CD4-positive, alpha-beta T cell treated with Interleukin-17A for 1 hour (primary cell): Measurements from ENCODE around the gene OSBPL8.

Source experiments
- DNase-seq: peaks from one replicate; pipeline ENCODE4 v3.0.0-alpha.2; 2020

Gene OSBPL8

DNA sequence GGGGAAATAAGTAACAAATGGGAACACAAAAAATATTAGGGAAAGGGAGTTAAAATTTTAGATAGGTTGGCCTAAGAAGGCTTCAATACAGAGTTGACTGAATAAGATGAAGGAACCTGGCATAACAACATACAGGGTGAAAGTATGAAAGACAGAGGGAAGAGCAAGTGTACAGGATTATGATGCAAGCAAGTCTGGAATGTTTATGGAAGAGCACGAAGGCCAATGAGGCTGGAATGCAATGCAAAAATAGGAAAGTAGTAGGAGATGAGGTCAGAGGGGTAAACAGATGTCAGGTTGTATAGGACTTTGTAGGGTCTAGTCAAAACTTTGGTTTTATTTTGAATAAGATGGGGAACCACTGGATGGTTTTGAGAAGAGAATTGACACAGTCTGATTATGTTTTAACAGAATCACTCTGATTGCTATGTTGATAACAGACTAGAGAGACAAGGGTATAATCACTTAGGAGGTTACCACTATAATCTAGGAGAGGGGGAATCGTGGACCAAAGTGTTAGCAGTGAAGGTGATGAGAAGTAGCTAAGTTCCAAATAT, 96.8 kb downstream of the OSBPL8 start:
- no peak for DNase-seq

DNA sequence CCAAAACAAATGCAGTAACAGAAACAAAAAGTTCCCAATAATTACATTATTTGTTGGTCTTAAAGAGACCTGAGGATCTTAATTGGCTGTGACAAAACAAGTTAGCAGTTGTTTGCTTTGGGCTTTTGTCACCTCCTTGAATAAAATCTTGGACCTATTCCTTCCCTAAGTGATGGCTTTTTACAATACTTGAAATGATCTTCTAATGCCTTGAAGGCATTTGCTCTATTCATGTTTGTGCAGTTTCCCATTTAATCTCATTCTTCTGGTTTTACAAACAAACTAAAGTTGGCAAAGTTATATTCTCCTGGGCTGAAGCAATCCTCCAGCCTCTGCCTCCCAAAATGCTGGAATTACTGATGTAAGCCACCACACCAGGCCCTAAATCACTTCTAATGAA, 98.8 kb downstream of the OSBPL8 start:
- DNase-seq = no peak

DNA sequence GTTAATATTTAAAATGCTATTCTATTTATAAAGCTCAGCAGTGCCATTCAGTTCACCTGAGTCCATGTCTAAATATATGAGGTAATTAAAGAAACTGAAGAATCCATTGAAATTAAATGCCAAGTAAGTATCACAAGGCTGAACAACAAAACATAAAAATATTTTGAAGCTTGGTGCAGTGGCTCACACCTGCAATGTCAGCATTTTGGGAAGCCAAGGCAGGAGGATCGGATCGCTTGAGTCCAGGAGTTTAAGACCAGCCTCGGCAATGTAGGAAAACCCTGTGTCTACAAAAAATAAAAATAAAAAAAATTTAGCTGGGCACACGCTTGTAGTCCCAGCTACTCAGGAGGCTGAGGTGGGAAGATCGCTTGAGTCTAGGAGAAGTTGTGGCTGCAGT, 101.8 kb downstream of the OSBPL8 start:
- no peak for DNase-seq

DNA sequence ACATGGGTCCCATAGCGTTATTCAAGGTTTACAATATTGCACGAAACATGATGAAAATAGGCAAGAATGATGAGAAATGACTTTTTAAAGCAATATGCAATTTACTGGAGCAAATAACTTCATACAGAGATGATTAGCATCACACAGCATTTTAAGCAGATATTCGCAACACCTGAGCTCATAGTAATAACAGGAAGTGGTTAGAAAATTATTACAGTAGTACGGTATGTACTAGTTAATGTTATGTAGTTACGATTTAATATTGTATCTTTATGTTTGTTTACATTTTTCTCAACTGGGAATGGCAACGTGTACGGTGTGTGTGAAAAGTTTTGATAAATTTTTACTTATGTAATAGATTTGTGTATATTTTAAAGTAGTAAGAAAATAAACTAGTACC, 102.6 kb downstream of the OSBPL8 start:
- DNase-seq = peak; percentile 49

DNA sequence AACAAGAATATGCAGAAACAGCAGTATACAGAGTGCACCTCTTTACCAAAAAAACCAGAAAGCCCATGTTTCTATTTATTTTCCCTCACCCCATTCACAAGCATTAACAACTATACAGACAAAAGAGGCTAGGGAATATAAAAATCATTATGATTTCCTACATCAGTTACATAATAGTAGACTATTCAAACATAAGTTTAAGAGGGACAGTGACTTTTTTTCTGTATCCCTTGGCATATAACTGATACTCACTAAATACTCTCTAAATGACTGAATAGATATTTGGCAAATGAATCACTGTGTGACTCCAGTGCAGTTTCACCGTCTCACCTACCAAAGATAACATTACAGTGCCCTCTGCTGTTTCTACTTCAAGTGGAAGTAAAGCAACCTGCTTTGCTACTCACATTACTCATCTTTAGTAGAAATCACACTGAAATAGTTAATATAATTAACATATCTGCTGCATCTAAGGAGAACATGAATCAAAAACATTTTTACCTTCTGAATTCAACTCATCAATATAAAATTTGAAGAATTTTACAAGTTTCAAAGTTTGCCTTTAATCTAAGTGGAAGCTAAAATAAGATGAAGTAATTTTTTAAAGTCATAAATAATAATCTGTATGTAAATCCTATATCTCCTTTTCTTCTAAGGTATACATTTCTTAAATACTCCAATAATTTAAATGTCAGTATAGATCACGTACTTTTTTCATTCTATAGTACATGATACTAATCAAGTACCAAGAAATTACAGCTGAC, 103.8 kb downstream of the OSBPL8 start:
- peak; percentile 70 for DNase-seq

DNA sequence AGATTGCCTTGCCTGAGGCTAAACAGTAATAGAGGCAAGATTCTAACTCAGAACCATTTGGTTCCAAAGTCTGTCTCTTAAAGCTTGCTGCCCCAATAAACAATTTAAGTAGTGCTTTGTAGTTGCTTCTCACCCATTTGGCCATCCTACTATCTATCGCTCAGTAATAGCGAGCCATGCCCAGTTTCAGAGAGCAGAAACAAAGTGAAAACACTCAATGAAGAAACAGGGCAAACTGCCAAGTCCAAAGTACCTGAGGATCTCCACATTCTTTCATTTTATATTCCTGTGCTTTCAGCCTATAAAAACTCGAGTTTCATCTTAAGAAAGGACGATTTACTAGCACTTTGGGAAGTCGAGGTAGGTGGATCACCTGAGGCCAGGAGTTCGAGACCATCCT, 108.0 kb downstream of the OSBPL8 start:
- DNase-seq = no peak

DNA sequence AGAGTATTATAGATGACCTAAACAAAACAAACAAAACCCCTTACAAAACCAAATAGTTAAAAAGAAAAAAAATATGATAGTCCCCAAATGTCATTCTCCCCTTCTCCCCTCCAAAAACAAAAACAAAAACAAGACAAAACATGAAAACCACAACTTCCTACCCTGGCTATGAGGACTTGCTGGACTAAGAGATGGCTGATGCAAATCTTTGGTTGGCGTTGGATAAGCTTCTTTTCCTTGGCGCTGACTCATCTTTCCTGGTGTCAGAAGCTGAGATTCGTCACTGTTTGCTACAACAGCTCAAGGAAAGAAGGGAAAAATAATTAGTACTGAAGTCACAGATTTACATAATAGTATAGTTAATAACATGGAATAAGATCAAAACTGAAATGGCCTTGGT, 108.9 kb downstream of the OSBPL8 start:
- DNase-seq = no peak

DNA sequence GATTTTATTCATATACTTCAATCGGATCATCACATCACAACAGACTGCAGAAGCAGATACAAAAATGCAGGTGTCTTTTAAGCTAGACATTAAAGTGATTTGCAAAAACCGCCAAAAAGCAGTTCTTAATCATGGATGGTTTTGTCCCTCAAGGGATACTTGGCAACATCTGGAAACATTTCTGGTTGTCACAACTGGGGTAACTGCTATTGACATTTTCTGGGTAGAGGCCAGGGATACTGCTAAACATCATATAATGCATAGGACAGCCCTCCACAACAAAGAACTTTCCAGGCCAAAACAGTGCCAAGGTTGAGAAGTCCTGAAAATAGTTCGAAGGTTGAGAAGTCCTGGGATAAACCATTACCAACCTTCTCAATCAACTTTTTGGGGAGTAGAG, 109.6 kb downstream of the OSBPL8 start:
- no peak for DNase-seq

DNA sequence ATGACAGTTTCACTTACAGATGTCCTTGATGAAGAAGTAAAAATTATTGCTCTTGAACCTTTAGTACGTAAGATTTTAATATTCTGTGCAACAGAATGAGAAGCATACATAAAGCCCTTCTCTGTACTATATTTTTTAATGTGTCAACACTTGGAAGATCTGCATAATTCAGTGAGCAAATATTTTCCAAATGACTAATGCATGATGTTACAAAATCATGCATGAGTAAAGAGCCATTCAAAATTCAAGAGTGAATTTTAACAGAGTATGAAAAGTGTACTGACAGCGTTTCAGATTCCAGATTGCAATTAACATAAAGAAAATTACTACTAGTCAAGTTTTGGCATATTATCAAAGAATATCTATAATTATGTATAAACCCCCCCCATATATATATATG, 110.0 kb downstream of the OSBPL8 start:
- DNase-seq = no peak

DNA sequence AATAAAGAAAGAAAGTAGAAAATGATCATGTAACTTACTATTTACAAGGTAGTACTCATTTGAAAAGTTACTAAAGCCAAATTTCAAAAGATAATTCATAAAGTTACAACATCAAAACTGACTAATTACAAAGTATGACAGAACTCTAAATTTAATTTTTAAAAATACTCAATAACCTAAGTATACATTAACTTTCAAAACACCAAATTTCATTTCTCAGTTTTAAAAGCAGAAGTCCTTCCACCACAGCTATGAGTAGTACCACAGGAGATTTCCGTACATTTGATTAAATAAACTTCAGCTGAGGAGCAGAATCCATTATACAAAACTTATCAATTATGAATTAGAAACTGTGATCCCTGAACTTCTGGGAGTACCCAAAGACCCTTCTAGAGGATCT, 110.6 kb downstream of the OSBPL8 start:
- no peak for DNase-seq

DNA sequence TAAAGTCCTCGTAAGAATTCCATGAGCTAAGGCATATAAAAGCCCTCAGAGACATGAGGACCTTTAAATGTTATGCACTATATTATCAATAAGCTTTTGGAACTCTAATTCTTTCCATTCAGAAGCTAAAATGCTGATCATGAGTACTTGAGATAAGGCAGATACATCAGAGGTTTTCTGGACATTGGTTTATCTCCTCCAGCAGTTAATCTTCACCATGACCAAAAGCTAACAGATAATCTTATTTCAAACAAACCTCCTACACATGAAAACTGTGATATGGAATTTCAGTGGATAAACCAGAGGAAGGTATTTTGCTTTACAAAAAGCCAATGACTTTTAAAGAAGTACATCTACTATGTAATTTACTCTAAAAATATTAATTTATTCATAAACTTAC, 113.5 kb downstream of the OSBPL8 start:
- DNase-seq = no peak

DNA sequence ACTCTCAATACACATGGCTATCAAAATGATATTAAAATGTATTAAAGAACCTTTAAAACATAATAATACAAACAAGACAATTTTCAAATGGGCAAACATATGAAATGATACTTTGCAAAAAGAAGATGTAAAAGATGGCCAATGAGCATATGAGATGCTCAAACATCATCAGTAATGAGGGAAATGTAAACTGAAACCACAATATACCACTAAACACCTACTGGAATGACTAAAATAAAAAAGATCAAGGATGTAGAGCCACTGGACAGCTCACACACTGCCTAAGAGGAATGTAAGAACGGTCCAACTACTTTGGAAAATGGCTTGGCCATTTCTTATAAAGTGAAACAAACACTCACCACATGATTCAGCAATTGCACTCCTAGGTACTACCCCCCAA, 114.1 kb downstream of the OSBPL8 start:
- no peak for DNase-seq

DNA sequence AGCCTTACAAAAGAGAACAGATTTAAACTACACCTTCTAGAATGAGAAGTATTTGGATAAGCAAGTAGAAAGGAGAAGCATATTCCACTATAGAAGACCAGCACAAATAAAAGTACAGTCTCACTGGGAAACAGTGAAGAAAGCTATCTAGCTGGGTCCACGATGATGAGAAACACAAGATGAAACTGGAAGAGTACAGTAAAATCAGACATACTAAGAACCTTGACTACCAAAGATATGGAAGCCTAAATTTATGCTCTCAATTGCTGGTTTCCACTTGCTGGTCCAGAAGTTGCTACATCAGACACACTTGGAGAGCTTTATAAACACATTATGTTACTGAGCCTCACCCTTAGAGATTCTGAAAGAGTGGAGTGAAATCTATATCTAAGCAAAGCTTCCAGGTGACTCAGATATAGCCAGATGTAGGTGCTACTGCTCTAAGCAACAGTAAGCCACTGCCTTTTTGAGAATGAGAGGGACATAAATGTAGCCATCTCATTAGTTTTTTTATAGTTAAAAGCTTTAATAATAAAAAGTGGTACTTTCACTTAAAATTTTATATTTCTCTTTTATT, 115.1 kb downstream of the OSBPL8 start:
- DNase-seq = no peak

DNA sequence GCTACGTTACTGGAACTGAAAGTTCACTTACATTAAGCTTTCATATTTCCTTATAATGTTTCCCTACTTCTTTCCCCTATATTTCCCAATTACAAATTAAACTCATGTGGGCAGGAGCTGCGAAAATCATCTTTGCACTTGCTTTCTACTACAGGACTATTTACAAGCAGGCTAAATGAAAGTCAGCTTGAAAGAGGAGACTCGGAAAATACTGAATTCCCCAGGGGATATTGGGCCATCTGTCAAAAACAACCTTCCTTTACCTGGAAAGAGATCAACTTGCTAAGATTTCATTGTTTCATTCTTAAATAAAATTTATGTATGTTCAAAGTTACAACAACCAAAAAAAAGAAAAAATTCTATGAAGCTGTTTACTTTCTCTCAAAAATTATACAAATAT, 118.6 kb downstream of the OSBPL8 start:
- DNase-seq = no peak

DNA sequence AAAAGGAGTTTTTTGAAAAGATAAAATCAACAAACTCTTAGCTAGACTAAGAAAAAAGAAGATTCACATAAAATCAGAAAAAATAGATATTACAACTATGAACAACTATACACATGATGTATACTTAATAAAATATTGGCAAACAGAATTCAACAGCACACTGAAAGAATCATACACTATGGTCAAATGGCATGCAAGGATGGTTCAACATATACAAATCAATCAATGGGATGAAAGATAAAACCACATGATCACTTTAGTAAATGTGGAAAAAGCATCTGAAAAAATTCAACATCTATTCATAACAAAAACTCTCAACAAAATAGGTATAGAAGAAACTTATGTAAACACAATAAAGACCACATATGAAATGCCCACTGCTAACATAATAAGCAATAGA, 126.8 kb downstream of the OSBPL8 start:
- no peak for DNase-seq

DNA sequence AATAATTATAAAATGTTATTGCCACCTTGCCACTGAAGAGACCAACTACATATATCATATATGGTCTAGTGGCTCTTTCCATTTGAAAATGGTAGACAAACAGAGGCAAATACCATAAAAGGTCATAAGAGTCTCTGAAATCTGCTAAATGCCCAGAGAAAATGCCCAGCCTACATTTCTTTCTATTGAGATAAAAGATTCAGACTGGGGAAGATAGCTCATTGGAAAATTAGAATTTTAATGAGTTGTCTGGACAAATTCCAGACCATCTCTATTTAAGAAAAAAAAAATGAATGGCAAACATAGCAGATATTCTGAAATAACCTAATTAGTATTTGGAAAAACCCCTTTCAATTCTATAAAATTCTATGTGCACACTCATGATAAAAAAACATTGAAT, 131.5 kb downstream of the OSBPL8 start:
- no peak for DNase-seq

DNA sequence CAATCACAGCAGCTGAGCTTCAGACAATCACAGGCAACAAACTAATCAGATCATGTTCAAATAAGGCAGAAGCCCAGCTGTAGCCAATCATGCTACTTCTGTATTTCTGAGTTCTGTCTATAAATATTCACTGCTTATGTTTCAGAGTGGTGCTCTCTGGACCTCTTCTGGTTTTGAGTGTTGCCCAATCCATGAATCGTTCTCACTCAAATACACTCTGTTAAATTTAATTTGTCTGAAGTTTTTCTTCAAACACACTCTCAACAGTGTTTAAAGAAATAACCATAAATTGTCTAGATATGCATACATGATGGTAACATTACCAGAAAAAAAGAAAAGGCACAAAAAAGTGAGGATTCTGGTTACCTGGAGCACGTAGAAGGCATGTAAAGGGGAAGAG, 133.4 kb downstream of the OSBPL8 start:
- no peak for DNase-seq

DNA sequence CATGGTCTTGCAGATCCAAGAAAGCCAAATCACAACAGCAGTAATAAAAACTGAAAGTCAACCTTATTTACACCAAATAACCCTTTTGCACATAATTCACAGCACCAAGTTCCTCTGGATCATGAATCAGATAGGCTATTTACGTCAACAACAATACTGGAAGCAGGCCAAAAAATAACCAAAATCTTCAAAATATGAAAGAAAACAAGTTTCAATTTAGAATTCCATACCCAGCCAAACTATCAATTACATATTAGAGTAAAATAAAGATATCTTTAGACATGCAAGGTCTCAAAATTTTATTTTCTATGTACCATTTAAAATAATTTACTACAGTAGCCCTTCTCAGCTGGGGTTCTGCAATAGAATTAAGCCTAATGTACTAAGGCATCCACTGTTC, 134.6 kb downstream of the OSBPL8 start:
- DNase-seq = no peak

DNA sequence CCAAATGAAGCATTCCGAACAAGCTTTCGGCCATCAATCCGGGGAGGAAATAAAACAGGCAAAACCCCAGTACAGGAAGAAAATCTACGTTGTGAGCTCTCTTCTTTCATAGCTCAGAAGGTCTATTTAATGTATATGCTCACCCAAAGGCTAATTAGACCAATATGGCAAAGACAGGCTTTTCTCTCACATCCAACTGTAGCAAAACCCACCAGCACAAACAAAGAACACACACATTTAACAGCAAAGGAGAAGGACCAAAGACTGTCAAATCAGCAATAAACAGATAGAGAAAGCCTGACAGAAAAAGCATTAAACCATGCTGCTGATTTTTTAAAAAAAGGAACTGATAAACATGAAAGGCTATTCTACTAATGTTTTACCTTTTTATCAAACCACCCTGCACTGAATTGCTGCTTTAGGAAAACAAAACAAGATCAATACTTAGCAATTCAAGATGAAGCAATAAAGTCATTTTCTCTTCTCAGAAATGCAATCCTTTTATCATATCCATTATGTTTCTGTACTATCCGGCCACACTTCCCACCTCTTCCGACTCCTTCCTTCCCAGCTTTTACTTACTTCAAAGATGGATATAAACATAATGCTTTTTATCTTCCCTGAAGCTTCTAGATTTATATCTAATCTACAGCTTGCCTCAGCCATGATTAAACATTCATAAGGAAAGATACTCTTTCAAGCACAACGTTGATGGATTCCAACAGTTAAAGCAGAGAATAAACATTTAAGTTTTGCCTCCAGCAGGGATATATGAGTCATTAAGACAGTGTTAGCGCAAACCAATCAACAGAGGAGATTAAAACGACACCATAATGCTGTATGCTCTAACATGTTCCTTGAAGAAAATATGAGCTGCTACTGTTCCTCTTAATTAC, 136.8 kb downstream of the OSBPL8 start:
- no peak for DNase-seq

DNA sequence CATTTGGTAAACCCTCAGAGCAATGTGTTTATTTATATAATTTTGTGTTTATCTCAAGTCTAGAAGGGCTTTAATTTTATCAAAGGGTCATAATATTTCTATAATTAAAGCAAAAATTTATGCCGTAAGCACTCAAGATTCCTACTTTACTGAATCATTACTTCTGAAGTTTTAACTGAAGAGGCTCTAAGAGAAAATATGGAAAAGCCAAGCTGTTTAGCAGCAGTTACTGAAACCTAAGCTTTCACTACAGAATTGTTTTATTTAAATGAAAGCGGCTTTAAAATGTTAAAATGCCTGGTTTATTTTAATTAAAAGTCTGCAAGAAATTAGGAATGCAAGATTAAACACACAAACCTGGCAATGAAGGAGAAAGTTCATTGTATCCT, 137.4 kb downstream of the OSBPL8 start:
- DNase-seq = no peak

DNA sequence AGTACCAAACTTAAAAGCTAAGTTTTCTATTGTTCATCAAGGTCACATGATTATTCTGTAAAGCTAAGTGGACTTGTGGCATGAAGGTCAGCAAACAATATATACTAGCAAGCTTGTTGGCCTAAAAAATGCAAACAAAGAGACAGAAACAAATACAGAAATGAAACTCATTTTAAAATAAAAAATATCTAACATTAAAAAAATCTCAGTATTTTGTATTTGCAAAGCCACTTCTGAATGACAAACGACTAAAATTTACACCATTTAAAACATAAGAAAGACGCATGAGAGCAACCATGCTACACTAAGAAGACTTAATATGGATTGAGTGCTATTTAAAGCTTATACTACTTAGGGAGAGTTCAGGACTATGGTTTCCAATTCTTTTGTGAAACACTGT, 138.5 kb downstream of the OSBPL8 start:
- DNase-seq = no peak

DNA sequence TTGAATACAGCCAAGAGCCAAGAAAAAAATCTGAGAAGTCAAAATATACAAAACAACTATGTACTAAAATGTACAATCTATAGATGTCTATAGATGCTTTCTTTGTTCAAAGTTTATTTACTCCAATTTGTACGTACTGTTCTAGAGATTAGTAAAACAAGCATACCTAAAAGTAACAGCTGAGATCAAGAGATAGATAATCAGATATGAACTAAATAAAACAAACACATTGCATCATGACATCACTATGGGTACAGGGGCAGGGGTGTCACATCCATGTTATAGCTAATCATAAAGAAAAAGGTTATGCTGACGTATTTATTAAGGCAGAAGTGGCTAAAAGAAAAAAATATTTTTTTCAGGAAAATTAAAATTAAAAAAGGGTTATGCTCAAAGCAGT, 139.3 kb downstream of the OSBPL8 start:
- DNase-seq = no peak

DNA sequence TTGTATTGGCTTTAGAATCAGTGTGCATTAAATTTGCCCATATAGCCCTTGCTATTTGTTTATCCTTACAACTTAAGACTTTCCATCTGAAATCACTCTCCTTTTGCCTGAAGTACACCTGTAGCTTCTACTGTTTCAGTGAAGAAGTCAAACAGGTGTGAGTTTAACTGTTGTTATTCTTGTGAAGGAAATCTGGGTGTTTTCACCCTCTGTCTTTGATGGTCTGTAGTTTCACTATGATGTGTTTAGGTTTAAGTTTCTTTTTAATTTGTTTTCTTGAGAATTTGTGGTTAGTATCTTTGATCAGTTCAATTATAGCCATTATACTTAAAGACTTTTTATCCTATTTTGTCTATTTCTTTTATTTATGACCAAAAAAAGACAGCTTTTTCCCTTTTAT, 142.5 kb downstream of the OSBPL8 start:
- DNase-seq = no peak

DNA sequence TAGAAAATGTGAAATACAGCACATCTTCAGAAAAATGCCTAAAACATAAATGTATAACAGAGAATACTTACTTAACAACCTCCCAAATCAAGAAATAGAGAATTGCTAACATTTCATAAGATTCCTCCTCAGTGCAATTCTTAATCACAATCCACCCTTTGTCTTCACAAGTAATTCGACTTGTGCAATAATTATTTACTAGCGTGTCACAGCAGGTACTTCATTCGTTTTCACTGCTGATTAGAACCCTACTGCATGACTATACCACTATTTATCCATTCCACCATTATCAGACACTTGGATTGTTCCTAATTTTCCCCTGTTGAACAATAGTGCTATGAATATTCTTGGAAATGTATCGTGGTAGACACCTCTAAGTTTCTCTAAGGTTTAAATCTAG, 146.4 kb downstream of the OSBPL8 start:
- no peak for DNase-seq
